Hepatocyte (in vitro differentiated cells): ENCODE measurements around the gene PYROXD2. TPM values are rescaled to one million over a fixed set of nuclear protein-coding genes. Genes with fewer than 3 reads are reported as not detected.

Experiments used
- DNase-seq: peaks from one replicate; pipeline ENCODE4 v3.0.0-alpha.2; 2016; ENCODE audit warnings: low spot score
- H2AFZ ChIP-seq: fragments of 200-600 bp; sonication (generic); 2 replicates; pipeline ENCODE4 v1.6.0; 2016; ENCODE audit warnings: antibody characterized with exemption, mild to moderate bottlenecking
- H3K27ac ChIP-seq: fragments of 200-600 bp; sonication (generic); 2 replicates; pipeline ENCODE4 v1.5.1; 2016; ENCODE audit warnings: mild to moderate bottlenecking
- H3K27me3 ChIP-seq: fragments of 200-600 bp; sonication (generic); 2 replicates; pipeline ENCODE4 v1.6.1; 2016
- H3K36me3 ChIP-seq: fragments of 200-600 bp; sonication (generic); replicated peaks from 2 replicates; pipeline ENCODE4 v1.5.1; 2016; ENCODE audit warnings: low read depth; ENCODE audit not compliant: insufficient read depth
- H3K4me1 ChIP-seq: fragments of 200-600 bp; sonication (generic); 2 replicates; pipeline ENCODE4 v1.5.1; 2016; ENCODE audit warnings: mild to moderate bottlenecking, moderate library complexity; ENCODE audit not compliant: insufficient read depth
- H3K4me2 ChIP-seq: fragments of 200-600 bp; sonication (generic); 2 replicates; pipeline ENCODE4 v1.6.0; 2016
- H3K4me3 ChIP-seq: fragments of 200-600 bp; sonication (generic); 2 replicates; pipeline ENCODE4 v1.5.1; 2016; ENCODE audit warnings: mild to moderate bottlenecking
- H3K79me2 ChIP-seq: fragments of 200-600 bp; sonication (generic); 2 replicates; pipeline ENCODE4 v1.6.0; 2017; ENCODE audit warnings: mild to moderate bottlenecking
- H3K9me2 ChIP-seq: fragments of 200-600 bp; sonication (generic); replicated peaks from 2 replicates; pipeline ENCODE4 v1.6.0; 2017; ENCODE audit warnings: mild to moderate bottlenecking; ENCODE audit not compliant: insufficient read depth
- H3K9me3 ChIP-seq: fragments of 200-600 bp; sonication (generic); 2 replicates; pipeline ENCODE4 v1.5.1; 2016; ENCODE audit warnings: low read depth, mild to moderate bottlenecking
- H4K20me1 ChIP-seq: fragments of 200-600 bp; sonication (generic); 2 replicates; pipeline ENCODE4 v1.6.0; 2016; ENCODE audit warnings: mild to moderate bottlenecking; ENCODE audit not compliant: insufficient read depth, poor library complexity, severe bottlenecking
- CTCF ChIP-seq: fragments of 200-600 bp; sonication (generic); IDR thresholded peaks from 2 replicates; pipeline ENCODE4 v1.5.1; 2016; ENCODE audit warnings: antibody characterized with exemption, mild to moderate bottlenecking; ENCODE audit not compliant: poor library complexity
- EZH2 ChIP-seq: fragments of 200-600 bp; sonication (generic); IDR thresholded peaks from 2 replicates; pipeline ENCODE4 v1.6.1; 2016; ENCODE audit warnings: antibody characterized with exemption, mild to moderate bottlenecking, borderline replicate concordance
- EZH2phosphoT487 ChIP-seq: fragments of 200-600 bp; sonication (generic); IDR thresholded peaks from one replicate; pipeline ENCODE4 v1.6.1; 2018; ENCODE audit warnings: antibody characterized with exemption, mild to moderate bottlenecking, low read depth, moderate library complexity; ENCODE audit not compliant: unreplicated experiment, severe bottlenecking
- WGBS: methylation state at CpG from one replicate; pipeline ENCODE4 v1.1.6; 2016; ENCODE audit warnings: low lambda C conversion rate; ENCODE audit errors: missing lambda C conversion rate; 5-methylcytosine and 5-hydroxymethylcytosine counted together
- polyA plus RNA-seq: library from polyadenylated mRNA; unstranded; fragments of >200 nt; fragmentation: Nextera tagmentation; extraction: Ambion mirVana; gene quantifications from 2 replicates; pipeline ENCODE4 v1.2.1, GENCODE V29; 2016
- total RNA-seq: library from RNA; depleted of rRNA; stranded (reverse); fragments of >200 nt; gene quantifications from 2 replicates; pipeline ENCODE4 v1.2.3, GENCODE V29; 2014

Gene PYROXD2
- total and polyA plus RNA-seq, 2 experiments from 2014 or later, result 9.7 to 11.6 TPM

- DNase-seq, result no peak
- Histone ChIP-seq H3K79me2 (no peaks in the 10 kb centered on the region), H2AFZ (no peak overlapping the region), H3K27ac (peak overlapping the region; percentile 23), H4K20me1 (no peaks in the 10 kb centered on the region), H3K36me3 (no peaks in the 10 kb centered on the region), H3K4me1 (peaks cover 4% of the 10 kb centered on the region), H3K27me3 (no peaks in the 10 kb centered on the region), H3K9me3 (no peaks in the 10 kb centered on the region), H3K4me2 (no peak overlapping the region), H3K9me2 (no peaks in the 10 kb centered on the region), H3K4me3 (no peak overlapping the region)
- 66% methylated on average over 6 of the region's 6 CpGs for WGBS
- TF ChIP-seq EZH2phosphoT487, result no peak
These were observed 51.8 kb downstream of the PYROXD2 start for GRCh38 chr10:98363220-98363619.

- DNase-seq, result peak; percentile 87
- Histone ChIP-seq H3K79me2 (no peaks in the 10 kb centered on the region), H3K4me2 (peak overlapping the region; percentile 55), H4K20me1 (no peaks in the 10 kb centered on the region), H3K9me2 (no peaks in the 10 kb centered on the region), H3K9me3 (no peaks in the 10 kb centered on the region), H3K4me1 (peaks cover 4% of the 10 kb centered on the region), H3K4me3 (no peak overlapping the region), H3K27ac (peak overlapping the region; percentile 78), H3K36me3 (no peaks in the 10 kb centered on the region), H3K27me3 (no peaks in the 10 kb centered on the region), H2AFZ (no peak overlapping the region)
- TF ChIP-seq EZH2phosphoT487 (no peak), EZH2 (no peak), CTCF (no peak)
- WGBS, result 43% methylated on average over 15 of the region's 15 CpGs
These were observed 53.6 kb downstream of the PYROXD2 start for GRCh38 chr10:98361131-98362025.

- H2AFZ ChIP-seq, result no peak overlapping the region
- H3K4me2 ChIP-seq, result no peak overlapping the region
- TF ChIP-seq EZH2phosphoT487, result no peak
- no peak for TF ChIP-seq CTCF
- no peak for TF ChIP-seq EZH2
These were observed 57.7 kb downstream of the PYROXD2 start for GRCh38 chr10:98357194-98357822.

GRCh38 chr10:98354491-98354890 is 60.5 kb downstream of the PYROXD2 start:
- Histone ChIP-seq H3K27ac (no peak overlapping the region), H2AFZ (no peak overlapping the region), H3K9me2 (no peaks in the 10 kb centered on the region), H3K4me3 (no peak overlapping the region), H3K36me3 (no peaks in the 10 kb centered on the region), H3K4me1 (no peaks in the 10 kb centered on the region), H3K79me2 (no peaks in the 10 kb centered on the region), H4K20me1 (no peaks in the 10 kb centered on the region), H3K9me3 (no peaks in the 10 kb centered on the region), H3K27me3 (no peaks in the 10 kb centered on the region), H3K4me2 (no peak overlapping the region)
- 80% methylated on average over 3 of the region's 3 CpGs for WGBS
- no peak for DNase-seq
- TF ChIP-seq EZH2phosphoT487, result no peak
- TF ChIP-seq CTCF, result no peak
- no peak for TF ChIP-seq EZH2

More at GRCh38 chr10:98357194-98357822, 57.7 kb downstream of the PYROXD2 start:
- WGBS, result 70% methylated on average over 5 of the region's 5 CpGs
- H3K9me3 ChIP-seq, result no peaks in the 10 kb centered on the region
- H4K20me1 ChIP-seq, result no peaks in the 10 kb centered on the region
- no peaks in the 10 kb centered on the region for H3K36me3 ChIP-seq
- H3K4me3 ChIP-seq, result no peak overlapping the region
- no peaks in the 10 kb centered on the region for H3K9me2 ChIP-seq
- H3K27ac ChIP-seq, result no peak overlapping the region
- no peak for DNase-seq
- no peaks in the 10 kb centered on the region for H3K27me3 ChIP-seq
- H3K4me1 ChIP-seq, result no peaks in the 10 kb centered on the region
- H3K79me2 ChIP-seq, result no peaks in the 10 kb centered on the region
